ENCODE results near the gene TUSC7.

DNA sequence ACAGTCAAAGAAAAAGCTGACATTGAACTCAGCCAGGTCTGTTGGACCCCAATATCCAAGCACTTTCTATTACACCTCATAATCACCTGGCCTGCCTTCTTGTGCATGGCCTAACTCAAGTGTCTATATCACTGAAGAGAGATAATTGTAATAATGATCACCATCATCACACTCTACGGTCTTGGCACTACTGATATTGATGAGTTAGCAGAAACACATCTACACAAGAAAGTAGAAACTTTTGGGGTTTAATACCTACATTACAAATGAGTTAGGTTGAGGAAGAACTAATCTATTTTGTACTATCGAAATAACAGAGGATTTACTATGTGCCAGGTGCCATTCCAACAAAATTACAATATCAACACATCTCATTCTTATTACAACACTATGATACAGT lies 30.7 kb downstream of the TUSC7 start:
- TF ChIP-seq CTCF (IDR thresholded peaks at IDR 0.05; ENCODE audit: low read depth, low read length), result no peak
- no peak for TF ChIP-seq EZH2phosphoT487 (IDR thresholded peaks at IDR 0.05; ENCODE audit: low read depth)

Measured in OCI-LY3 (cell line).